HG03066 (cell line): Measurements from ENCODE around the gene ZBTB45.
"Not testable (repeated sequence)": the region's sequence is repeated elsewhere in the genome, so short reads cannot be mapped to it uniquely, and the experiment has no call there.

Experiments used
- ATAC-seq: cut with Tn5 transposase; IDR thresholded peaks from one replicate; pipeline ENCODE4 v1.9.1; 2021; ENCODE audit warnings: low read depth; ENCODE audit not compliant: unreplicated experiment

The ZBTB45 gene

DNA sequence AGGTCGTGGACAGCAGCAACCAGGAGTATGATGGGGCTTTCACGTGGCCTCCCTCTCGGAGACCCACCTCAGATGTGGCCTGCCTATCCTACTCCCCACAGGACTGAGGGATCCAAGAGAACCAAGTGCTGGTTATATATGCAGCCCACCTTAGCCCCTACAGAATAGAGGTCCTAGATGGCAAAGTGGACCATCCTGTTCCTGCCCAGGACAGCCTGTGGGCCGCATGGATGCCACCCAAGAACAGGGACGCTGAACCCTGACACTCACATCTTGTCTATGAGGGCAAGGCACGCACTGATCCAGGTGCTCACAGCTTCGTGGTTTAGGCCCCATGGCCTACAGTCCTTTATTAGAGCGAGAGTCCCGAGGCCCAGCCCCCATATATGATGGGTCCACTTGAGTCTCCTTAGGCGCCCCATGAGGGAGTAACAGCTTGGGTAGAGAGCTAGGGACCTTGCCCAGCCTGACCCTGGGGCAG, 6.4 kb downstream of the ZBTB45 start:
- no peak for ATAC-seq

DNA sequence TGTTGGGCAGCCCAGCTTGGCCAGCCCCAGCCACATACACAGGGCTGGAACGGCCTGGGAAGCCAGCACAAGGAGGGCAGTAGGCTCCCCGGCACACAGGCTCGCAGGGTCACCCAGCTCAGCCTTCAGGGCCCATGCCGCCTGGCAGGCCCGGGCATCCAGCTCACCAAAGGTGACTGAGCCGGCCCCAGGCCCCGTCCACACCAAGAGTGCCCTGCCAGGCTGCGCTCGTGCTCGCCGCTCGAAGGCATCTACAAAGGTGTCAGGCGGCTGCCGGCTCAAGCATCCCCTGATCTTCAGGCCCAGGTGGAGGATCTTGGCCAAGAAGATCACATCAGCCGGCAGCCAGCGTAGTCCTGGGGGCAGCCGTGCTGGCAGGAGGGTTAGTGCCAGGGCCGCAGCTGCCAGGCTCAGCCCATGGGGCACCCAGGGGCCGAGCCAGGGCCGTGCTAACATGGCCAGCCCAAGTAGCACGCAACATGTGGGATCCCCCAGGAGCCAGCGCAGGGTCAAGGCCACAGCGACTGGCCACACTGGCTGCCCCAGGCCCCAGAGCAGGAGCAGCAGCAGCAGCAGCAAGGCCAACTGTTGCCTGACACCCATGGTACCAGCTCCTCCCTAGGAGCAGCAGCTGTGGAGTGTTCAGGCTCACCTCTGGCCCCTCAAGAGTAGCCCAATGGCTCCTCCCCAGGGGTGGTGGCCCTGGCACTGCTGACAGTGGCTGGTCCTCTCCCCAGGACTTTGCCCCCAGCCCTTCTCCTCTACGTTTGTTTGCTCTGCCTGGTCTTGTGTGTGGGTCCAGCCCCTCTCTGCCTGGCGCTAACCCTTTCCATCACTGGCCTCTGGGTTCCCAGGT, 8.0 kb downstream of the ZBTB45 start, which contains the start of gene SLC27A5:
Gene SLC27A5 (minus strand): TSS at position 640 of the 856 bp plus-strand sequence. CDS start 37 bp downstream, at position 603.
- ATAC-seq = no peak

DNA sequence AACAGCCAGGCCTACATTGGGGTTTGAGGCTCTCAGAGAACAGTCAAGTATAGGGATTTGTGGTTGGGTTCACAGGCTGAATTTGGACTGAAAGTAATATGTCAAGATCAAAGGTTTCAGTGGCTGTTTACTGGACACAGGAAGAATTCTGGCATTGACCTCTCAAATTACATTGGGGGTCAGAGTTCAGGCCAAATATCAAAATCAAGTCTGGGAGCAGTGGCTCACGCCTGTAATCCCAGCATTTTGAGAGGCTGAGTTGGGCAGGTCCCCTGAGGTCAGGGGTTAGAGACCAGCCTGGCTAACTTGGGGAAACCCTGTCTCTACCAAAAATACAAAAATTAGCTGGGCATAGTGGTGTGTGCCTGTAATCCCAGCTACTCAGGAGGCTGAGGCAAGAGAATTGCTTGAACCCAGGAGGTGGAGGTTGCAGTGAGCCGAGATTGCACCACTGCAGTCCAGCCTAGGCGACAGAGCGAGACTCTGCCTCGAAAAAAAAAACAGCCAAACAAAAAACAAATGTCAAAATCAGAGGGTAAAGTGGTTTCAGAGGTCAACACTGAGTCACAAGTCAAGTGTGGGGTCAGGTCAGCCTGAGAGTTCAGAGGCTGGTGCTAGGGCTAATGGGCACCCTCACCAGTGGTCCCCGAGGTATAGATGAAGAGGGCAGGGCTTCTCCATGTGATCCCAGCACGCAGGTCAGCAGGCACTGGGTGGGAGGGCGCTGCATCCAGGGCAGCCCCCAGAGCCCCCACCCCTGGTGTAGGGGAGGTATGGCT, 9.3 kb downstream of the ZBTB45 start:
- no peak for ATAC-seq

DNA sequence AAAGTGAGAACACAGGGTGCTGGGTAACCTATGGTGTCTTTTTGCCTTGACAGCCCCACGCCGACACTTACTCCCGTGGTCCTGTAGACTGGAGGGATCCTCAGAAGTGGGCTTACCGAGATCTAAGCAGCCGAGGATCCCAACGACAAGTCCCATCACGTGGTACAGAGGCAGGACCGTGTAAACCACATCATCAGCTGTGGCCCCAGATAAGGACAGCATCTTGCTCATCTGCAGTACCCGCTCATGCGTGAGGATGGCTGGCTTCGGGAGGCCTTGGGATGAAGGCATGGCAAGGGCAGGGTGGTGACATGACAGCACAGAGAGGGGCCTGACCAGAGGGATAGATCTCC, 9.9 kb downstream of the ZBTB45 start:
- ATAC-seq = no peak

DNA sequence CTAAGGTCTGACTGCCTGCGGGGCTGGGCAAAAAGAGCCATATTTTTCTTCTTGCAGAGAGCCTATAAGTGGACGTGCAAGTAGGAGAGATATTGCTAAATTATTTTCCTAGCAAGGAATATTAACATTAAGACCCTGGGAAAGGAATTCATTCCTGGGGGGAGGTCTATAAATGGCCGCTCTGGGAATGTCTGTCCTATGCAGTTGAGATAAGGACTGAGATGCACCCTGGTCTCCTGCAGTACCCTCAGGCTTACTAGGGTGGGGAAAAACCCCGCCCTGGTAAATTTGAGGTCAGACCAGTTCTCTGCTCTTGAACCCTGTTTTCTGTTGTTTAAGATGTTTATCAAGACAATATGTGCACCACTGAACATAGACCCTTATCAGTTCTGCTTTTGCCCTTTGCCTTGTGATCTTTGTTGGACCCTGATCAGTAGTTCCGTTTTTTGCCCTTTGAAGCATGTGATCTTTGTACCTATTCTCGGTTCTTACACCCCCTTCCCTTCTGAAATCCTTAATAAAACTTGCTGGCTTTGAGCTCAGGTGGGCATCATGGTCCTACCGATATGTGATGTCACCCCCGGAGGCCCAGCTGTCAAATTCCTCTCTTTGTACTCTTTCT, 11.9 kb downstream of the ZBTB45 start:
- not testable (repeated sequence) for ATAC-seq

DNA sequence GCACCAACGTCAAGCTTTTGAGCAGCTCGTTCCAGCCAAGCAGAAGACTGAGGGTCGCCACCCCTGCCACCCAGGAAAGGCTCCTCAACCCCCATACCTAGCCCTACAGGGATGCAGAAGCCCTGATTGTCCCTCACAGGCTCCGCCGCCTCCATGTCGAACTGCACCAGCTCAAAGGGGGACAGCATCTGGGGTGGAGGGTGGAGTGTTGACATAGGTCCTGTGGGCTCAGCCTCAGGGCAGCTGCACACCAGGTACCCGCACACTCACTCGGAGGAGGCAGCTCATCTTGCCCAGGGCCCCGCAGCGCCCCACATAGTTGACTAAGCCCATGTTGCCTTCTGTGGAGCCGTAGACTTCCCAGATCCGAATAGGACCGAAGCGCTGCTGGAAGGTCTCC, 19.4 kb downstream of the ZBTB45 start:
- ATAC-seq = no peak

DNA sequence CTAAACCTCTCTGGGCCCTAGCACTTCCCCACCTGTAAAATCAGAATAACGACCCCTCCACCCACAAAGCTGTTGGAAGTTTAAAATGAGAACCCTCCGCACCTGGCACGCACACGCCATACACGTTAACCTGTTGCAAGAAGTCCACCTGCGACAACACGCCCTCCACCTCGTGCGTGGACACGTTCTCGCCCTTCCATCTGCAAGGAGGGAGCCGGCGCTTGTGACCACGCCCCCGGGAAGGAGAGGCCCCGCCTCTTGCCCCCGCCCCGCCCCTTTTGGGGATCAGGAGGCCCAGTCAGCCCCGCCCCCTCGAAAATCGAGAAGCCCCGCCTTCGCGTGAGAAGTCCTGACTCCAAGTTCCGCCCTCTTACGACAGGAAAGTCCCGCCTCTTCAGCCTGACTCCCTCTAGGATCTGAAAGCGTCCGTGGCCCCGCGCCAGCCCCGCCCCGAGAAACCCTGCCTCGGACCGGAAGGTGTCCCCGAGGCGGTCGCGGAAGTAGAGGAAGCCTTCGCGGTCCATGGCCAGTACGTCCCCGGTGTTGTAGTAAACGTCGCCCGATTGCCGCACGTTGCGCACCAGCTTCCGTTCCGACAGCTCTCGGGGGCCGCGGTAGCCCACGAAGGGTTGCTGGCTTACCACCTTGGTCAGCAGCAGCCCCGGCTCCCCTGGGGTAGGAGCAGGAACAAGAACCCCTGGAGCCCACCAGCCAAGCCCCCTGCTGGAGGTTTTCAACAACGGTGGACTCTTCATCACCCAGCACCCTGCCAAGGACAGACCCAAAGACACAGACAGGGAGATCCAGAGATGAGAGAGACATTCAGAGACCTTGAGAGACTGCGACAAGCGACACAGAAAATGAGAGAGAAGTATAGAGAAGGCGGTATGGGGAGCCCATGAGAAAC, 20.3 kb downstream of the ZBTB45 start:
- ATAC-seq = peak; percentile 83

DNA sequence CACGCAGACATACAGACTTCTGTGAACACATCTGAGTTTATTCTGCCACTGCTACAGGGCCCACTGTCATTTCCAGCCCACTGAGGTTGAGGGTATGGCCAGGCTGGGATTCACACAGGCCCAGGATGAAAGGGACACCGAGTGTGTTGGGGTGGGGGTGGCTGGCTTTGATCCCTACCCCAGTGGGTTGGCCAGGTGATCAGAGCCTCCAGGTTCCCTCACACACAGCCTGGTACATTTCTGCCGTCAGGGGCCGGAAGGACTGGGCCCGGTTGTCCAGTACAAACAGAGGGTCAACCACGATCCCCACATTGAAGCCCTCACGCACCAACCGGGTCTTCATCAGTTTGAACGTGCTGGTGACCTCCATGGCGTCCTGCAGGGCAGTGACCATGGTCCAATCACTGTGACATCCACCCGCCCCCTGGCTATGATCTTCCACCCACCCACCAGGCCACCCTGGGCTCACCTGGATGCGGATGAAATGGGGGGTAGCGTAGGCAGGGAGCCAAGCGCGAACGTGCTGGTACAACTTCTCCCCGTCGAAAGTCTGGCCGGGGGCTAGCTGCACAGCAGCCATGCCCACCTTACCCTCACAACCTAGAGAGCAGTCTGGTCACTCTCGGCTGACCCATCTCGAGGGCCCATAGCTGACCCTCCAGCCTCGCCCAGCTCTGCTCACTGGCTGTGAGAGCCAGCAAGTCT, 21.1 kb downstream of the ZBTB45 start:
- no peak for ATAC-seq

DNA sequence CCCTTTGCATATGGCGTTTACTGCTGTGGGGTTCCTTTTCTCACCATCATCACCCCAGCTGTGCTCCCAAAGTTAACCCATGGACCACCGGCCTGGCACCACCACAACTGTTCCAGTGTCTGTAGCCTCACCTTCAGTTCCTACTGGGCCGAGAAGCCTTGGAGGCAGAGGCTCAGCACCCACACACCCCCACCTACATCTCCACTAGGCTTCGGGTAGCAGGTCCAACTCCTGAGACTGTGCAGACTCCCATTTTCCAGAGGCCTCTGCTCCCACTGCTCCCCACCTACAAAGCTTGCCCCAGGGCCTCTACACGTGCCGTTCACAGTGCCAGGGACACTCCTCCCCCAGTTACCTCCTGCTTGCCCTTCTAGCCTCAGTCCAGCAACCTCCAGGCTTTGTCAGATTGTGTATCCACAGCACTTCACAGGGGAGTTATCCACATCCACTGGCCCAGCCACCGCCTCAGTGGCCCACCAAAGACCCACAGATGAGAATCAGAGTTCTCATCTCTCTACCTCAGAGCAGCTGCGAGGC, 21.9 kb downstream of the ZBTB45 start:
- ATAC-seq = no peak

DNA sequence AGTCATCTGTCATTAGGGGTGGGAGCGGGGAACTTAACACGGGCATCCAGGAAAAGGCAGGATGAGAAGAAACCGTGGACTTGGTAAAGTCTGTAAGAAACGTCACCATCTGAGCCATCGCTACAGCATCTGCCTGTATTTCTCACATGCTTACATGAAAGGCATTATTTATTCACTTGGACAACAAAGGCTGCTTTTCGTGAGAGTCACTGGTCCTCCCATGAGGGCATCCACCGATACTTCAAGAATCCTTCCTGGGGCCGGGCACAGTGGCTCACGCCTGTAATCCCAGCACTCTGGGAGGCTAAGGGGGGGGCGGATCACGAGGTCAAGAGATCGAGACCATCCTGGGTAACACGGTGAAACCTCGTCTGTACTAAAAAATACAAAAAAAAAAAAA, 27.3 kb downstream of the ZBTB45 start:
- ATAC-seq = no peak

DNA sequence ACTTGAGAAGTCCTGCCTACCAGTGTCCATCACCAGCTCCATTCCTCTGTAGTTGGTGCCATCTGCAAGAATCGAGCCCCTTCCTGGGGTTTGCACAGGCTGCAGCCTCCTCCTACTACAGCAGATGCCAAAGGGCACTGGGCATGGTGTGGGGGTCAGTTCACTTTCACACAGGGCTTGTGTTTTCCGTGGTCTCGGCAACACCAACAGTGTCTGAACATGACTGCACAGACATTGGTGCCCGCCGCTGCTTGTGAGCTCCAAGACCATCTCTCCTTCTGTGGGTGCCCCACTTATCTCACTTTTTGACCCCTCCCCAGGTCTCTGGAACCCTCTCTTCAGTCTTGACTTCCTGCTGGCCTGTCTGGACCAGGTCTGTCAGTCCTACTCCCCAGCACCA, 28.2 kb downstream of the ZBTB45 start:
- ATAC-seq = no peak

DNA sequence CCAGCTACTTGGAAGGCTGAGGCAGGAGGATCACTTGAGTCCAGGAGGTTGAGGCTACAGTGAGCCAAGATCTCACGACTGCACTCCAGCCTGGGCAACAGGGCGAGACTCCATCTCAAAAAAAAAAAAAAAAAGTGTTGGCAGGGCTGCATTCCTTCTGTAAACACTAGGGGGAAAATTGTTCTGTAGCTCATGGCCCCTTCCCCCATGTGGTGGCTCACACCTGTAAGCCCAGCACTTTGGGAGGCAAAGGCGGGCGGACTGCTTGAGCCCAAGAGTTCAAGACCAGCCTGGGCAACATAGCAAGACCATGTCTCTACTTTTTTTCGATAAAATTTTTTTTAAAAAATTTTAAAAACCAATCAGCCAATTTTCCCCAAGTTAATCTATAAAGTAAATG, 35.3 kb downstream of the ZBTB45 start:
- not testable (repeated sequence) for ATAC-seq

DNA sequence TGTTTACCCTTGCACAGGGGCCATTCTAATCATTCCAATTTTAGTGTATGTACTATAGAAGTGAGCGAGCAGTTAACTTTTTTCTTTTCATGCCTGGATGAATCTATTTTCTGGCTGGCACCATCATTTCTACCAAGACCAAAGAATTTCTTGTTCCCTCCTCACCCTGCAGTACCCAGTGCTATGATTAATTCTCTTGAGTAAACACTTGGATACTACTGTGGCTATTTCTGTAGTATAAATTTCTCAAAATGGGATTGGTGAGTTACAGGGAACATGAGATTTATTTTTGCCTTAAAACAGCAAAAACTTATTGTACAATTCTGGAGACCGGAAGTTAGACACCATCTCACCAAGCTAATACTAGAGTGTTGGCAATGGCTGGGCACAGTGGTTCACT, 35.8 kb downstream of the ZBTB45 start:
- ATAC-seq = no peak

DNA sequence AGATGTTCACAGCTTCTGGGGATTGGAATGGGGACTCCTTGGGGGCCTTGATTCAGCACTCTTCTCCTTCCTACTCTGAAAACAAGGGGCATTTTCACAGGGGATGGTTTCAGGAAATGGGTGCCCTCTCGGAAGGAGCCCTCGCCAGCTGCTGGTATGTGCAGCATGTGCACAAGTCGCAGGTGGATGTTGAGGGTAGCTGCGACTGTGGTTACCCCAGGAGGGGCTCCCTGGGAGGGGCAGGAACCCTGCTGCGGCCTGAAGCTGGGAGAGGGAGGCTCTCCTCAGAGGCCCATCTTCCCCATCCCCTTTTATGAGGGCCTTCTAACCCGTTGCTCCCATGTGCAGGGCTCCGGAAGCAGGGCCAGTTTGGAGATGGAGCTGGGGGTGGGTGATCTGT, 37.2 kb downstream of the ZBTB45 start:
- ATAC-seq = no peak

DNA sequence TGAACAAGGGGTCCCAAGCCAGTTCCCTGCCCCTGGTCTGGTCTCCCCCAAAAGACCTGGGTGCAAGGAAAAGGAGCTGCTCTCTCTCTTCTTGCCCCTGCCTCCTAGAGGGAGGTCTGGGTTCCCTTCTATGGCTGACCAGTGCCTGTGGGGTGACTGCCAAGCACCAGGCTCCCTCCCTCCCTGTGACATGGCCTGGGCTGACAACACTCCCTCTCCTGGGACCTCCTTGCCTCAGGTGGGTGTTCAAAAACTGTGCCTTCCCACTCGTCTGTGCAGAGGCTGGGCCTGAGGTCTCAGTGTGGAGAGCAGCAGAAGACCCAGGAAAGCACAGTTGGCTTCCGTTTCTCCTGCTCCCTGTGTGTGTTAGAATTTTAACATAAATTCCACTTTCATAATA, 38.8 kb downstream of the ZBTB45 start:
- no peak for ATAC-seq

DNA sequence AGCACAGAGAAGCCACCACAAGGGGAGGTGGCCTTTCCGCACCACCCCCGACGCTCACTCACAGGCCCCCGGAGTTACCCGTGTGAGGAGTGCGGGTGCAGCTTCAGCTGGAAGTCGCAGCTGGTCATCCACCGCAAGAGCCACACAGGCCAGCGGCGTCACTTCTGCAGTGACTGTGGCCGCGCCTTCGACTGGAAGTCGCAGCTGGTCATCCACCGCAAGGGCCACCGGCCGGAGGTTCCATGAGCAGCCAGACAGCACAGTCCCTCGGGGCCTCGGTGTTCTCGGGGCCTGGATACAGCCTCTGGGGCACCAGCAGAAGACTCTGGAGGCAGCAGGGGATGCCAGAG, 39.2 kb downstream of the ZBTB45 start:
- no peak for ATAC-seq

DNA sequence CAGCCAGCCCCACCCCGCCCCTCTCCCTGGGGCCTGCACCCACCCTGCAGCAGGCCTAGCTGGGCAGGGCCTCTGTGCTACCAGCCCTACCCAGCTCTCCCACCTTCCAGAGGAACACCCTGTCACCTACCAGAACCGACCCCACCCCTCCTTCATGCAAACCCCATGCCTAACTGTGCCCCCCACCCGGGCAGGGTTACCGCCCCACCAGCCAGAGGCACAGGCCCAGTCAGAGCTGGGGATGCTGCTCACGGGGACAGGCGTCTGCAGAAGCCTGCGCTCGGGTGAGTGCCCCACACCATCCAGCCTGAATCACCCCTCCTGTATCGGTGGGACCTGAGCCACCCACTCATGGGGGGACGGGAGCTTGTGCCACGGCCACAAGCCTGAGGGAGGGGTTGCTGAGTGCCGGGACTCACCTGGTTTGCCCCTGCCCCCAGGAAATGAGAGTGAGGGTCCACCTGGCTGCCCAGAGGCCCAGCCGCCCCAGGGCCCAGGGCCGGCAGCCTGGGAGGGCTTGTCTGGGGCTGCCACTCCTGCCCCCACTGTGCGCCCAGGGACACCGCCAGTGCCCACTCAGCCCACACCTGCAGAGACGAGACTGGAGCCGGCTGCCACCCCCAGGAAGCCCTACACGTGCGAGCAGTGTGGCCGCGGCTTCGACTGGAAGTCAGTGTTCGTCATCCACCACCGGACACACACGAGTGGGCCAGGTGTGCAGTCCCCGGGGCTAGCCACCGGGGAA, 39.7 kb downstream of the ZBTB45 start:
- ATAC-seq = no peak

DNA sequence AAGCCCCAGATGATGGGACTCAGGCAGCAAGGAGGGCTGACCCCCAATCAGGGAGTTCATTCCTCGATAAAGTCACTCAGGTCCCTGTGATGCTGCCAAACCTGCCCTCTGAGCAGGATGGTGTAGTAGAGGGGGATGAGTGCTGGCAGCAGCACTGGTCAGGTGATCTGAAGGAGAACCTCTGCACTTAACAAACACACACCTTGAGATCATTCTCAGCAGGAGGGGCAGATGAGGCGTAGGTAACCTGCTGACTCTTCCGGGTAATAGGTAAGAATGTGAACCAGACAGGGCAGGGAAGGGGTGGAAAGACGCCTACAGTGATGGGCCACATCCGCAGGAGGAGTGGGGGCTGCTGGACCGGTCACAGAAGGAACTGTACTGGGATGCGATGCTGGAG, 40.3 kb downstream of the ZBTB45 start:
- no peak for ATAC-seq

DNA sequence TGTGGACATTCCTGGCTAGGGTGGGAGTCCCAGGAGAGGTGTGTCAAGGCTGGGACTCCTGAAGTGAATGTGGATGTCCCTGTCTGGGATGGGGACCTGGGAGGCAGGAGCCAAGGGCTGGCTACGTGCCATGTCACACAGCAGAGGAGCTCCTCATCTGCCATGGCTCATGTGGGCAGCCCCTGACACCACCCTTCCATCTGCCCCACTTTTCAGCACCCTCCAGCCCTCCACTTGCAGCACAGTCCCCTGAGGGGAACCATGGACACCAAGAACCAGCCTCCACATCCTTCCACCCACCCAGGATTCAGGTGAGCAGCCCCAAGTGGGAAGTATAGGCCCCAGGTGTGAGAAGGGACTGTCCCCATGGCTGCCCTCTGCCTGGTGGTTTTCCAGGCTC, 41.7 kb downstream of the ZBTB45 start:
- ATAC-seq = no peak
